Nephron progenitor cell (in vitro differentiated cells): ENCODE data around the gene TBC1D3G.
"Not testable (repeated sequence)": the region's sequence is repeated elsewhere in the genome, so short reads cannot be mapped to it uniquely, and the experiment has no call there.

Experiments used
- DNase-seq: peaks from one replicate; pipeline ENCODE4 v3.0.0; 2021
- H3K27ac Mint-ChIP-seq: 2 replicates; pipeline ENCODE4 v1.8.0; 2021; ENCODE audit warnings: mild to moderate bottlenecking, moderate library complexity, mixed read lengths
- H3K27me3 Mint-ChIP-seq: 2 replicates; pipeline ENCODE4 v1.8.0; 2021; ENCODE audit warnings: mild to moderate bottlenecking, low read depth, mixed read lengths; ENCODE audit not compliant: poor library complexity
- H3K36me3 Mint-ChIP-seq: 2 replicates; pipeline ENCODE4 v1.8.0; 2021; ENCODE audit warnings: low read depth, mixed read lengths
- H3K4me1 Mint-ChIP-seq: 2 replicates; pipeline ENCODE4 v1.8.0; 2021; ENCODE audit warnings: mixed read lengths
- H3K4me3 Mint-ChIP-seq: 2 replicates; pipeline ENCODE4 v1.8.0; 2021; ENCODE audit warnings: mild to moderate bottlenecking, moderate library complexity, mixed read lengths
- H3K9me3 Mint-ChIP-seq: 2 replicates; pipeline ENCODE4 v1.8.0; 2021; ENCODE audit warnings: mild to moderate bottlenecking, moderate library complexity, mixed read lengths

TBC1D3G gene

GRCh38 chr17:36323584-36323983, at the start of gene TBC1D3G:
Gene TBC1D3G (plus strand): TSS chr17:36323884. CDS start chr17:36325412, 1,528 bp downstream.
- H3K36me3 Mint-ChIP-seq, DNase-seq, H3K9me3 Mint-ChIP-seq, H3K4me1 Mint-ChIP-seq, H3K27ac Mint-ChIP-seq, H3K27me3 Mint-ChIP-seq, H3K4me3 Mint-ChIP-seq: not testable (repeated sequence)

GRCh38 chr17:36283256-36283655, 40.4 kb upstream of the TBC1D3G start:
- H3K27me3 Mint-ChIP-seq, H3K27ac Mint-ChIP-seq, H3K9me3 Mint-ChIP-seq, DNase-seq, H3K4me3 Mint-ChIP-seq, H3K4me1 Mint-ChIP-seq, H3K36me3 Mint-ChIP-seq: not testable (repeated sequence)

GRCh38 chr17:36284219-36284618, 39.5 kb upstream of the TBC1D3G start:
- not testable (repeated sequence) for H3K4me3 Mint-ChIP-seq, H3K27me3 Mint-ChIP-seq, H3K9me3 Mint-ChIP-seq, H3K36me3 Mint-ChIP-seq, H3K4me1 Mint-ChIP-seq, DNase-seq, H3K27ac Mint-ChIP-seq

GRCh38 chr17:36289965-36290612, 33.6 kb upstream of the TBC1D3G start:
- H3K4me1 Mint-ChIP-seq, H3K27me3 Mint-ChIP-seq, H3K4me3 Mint-ChIP-seq, H3K36me3 Mint-ChIP-seq, DNase-seq, H3K9me3 Mint-ChIP-seq, H3K27ac Mint-ChIP-seq: not testable (repeated sequence)

GRCh38 chr17:36295161-36295560, 28.5 kb upstream of the TBC1D3G start:
- H3K36me3 Mint-ChIP-seq, H3K4me1 Mint-ChIP-seq, H3K27me3 Mint-ChIP-seq, DNase-seq, H3K4me3 Mint-ChIP-seq, H3K27ac Mint-ChIP-seq, H3K9me3 Mint-ChIP-seq: not testable (repeated sequence)

GRCh38 chr17:36315736-36316135, 7.9 kb upstream of the TBC1D3G start:
- H3K9me3 Mint-ChIP-seq = not testable (repeated sequence)

GRCh38 chr17:36362496-36362895, 38.8 kb downstream of the TBC1D3G start:
- not testable (repeated sequence) for DNase-seq, H3K4me3 Mint-ChIP-seq, H3K4me1 Mint-ChIP-seq, H3K27me3 Mint-ChIP-seq, H3K9me3 Mint-ChIP-seq, H3K27ac Mint-ChIP-seq, H3K36me3 Mint-ChIP-seq

More at GRCh38 chr17:36315736-36316135, 7.9 kb upstream of the TBC1D3G start:
- not testable (repeated sequence) for H3K4me3 Mint-ChIP-seq, H3K27me3 Mint-ChIP-seq, H3K36me3 Mint-ChIP-seq, H3K4me1 Mint-ChIP-seq, H3K27ac Mint-ChIP-seq, DNase-seq

DNA sequence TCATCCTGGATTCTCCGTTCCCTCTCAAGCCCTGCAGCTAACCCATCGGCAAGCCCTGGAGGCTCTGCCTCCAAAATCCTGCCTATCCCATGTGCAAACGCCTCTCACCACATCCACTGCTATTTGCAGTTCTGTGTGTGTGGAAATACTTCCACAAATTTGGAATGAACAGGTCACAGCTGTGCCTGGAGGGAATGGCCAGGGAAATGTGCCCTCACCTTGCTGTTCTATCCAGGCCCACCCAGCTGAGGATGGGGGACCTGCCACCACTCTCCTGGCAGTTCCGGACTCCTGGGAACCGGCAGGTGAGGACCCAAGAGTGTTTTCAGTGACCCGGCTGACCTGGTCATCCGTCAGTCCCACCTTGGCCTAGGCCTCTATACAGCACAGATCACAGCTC, 52.3 kb downstream of the TBC1D3G start:
- not testable (repeated sequence) for H3K27ac Mint-ChIP-seq, H3K9me3 Mint-ChIP-seq

More for the DNA sequence above, 52.3 kb downstream of the TBC1D3G start:
- H3K36me3 Mint-ChIP-seq, H3K27me3 Mint-ChIP-seq, DNase-seq, H3K4me1 Mint-ChIP-seq, H3K4me3 Mint-ChIP-seq: not testable (repeated sequence)
